Glomerular endothelial cell (primary cell): Measurements from ENCODE around the gene MON2. TPM values are rescaled to one million over a fixed set of nuclear protein-coding genes. Genes with fewer than 3 reads are reported as not detected.

Experiments
- DNase-seq: peaks from one replicate; pipeline ENCODE4 v3.0.0-alpha.2; 2011; ENCODE audit warnings: low read depth, low spot score; ENCODE audit errors: extremely low read depth
- total RNA-seq: library from RNA; depleted of rRNA; stranded (reverse); fragments of >200 nt; gene quantifications from 2 replicates; pipeline ENCODE4 v1.2.3, GENCODE V29; 2015

The MON2 gene
- total RNA-seq, 1 donor from 2014 or later, result 25.5 TPM

DNA sequence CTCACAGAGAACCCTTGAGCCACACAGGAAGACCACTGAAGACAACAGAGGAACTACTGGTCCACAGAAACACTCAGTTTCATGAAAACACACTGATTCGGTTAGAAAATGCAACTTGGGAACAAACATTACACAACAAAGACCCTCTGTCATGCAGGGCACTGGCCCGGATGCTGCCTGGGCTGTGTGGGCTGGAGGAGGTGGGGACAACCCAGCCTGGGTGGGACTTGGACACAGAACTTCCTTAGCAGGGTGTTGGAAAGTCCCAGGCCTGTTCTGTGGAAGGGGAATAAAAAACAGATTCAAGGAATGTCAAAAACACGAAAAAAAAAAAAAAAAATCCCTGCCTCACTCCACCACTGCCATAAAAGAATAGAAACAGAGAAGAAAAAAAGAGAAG lies 181.0 kb downstream of the MON2 start:
- no peak for DNase-seq

DNA sequence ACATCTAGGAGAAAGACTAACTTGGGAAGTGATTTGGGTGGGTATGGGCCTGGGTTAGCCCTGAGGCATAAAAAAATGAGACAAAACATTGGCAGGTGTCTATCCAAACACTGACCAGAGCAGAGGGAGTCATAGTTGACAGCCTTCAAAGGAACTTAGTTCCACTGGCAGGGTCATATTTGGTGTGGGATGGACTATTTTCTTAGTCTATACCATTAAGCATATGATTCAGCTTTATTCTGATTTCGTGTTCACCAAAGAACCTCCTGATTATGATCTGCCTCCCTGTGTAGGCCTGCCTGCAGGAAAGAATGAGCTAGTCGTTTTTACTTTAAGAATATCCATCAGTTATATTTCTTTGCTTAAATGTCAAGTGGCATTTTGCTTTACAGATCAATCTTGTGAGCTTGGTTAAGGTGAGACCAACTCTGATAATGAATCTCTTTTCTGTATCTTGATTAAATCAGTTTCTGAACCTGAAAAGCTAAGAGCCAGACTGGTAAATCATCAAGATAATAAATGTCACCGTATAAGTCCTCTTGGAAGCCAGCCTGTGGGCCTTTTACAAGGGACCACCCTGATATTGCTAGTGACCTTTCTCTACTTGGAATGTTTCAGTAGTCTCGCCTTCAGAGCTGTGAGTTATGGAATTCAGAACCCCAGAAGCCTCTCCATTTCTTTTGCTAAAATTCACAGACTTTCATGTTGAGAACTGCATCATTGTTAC lies 182.9 kb downstream of the MON2 start:
- DNase-seq, result no peak

Other genes starting within 250 kb of the MON2 start
- 32.0 and 35.1 TPM in 2 replicates for gene USP15, start 206.4 kb upstream of the MON2 start, total RNA-seq